NB4 (cell line): Measurements from ENCODE around the gene PAK1.

ENCODE experiments used
- DNase-seq: peaks from one replicate; pipeline ENCODE4 v3.0.0; 2010; ENCODE audit warnings: low read depth
- H3K4me3 ChIP-seq: one replicate; pipeline ENCODE4 v1.5.1; 2011; ENCODE audit warnings: mild to moderate bottlenecking, low read depth, low read length, moderate library complexity
- CTCF ChIP-seq: IDR thresholded peaks from one replicate; pipeline ENCODE4 v1.5.1; 2012; ENCODE audit warnings: low read depth, low read length
- MAX ChIP-seq: IDR thresholded peaks from 2 replicates; pipeline ENCODE4 v1.6.1; 2011; ENCODE audit warnings: low read depth, low read length
- MYC ChIP-seq: IDR thresholded peaks from 2 replicates; pipeline ENCODE4 v1.6.1; 2011; ENCODE audit warnings: low read depth, low read length
- POLR2A ChIP-seq: IDR thresholded peaks from 2 replicates; pipeline ENCODE4 v1.6.1; 2011; ENCODE audit warnings: mild to moderate bottlenecking; ENCODE audit not compliant: insufficient read length; ENCODE audit errors: extremely low read depth

The PAK1 gene

DNA sequence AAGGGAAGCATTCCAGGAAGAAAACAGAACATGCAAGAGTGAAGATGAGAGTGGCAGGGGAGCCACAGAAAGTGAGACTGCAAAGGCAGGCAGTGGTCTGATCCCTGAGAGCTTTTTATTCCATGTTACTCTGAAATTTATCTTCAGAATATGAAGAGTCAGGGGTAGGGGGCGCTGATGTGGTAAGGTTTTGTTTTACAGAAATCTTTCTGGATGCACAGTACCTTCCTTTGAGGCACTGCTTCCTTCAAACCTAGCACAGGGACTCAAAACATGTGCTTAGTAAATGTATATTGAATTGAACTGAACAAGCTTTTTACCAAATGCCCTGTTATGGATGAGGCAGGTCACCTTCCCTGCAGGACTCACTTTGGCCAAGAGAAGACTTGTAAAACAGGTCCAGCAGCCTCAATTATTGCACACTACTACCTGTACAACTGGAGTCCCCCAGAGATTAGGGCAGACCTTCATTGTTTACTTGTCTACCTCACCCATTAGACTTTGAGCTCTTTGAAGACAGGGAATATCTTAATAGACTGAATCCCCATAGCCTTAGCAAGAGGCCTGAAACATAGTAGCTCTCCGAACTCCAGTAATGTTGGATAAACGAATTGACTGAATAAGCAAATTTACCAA lies 2.2 kb downstream of the PAK1 start:
- DNase-seq, result peak; percentile 70
- TF ChIP-seq MAX (peak; percentile 23; the same call in 1 of the 2 replicates), CTCF (peak; percentile 54), MYC (no peak), POLR2A (no peak)
- H3K4me3 ChIP-seq, result no peak overlapping the region

- H3K4me3 ChIP-seq, result no peak overlapping the region
- no peak for DNase-seq
Measured at GRCh38 chr11:77470971-77471370, 2.9 kb downstream of the PAK1 start.

GRCh38 chr11:77470504-77470903 lies 3.4 kb downstream of the PAK1 start:
- H3K4me3 ChIP-seq, result no peak overlapping the region
- DNase-seq, result no peak
- TF ChIP-seq MYC (no peak), MAX (no peak), POLR2A (no peak), CTCF (no peak)

More at GRCh38 chr11:77470971-77471370, 2.9 kb downstream of the PAK1 start:
- TF ChIP-seq CTCF, result no peak
- TF ChIP-seq MYC, result no peak
- no peak for TF ChIP-seq MAX
- no peak for TF ChIP-seq POLR2A

GRCh38 chr11:77468527-77468926 lies 5.4 kb downstream of the PAK1 start:
- TF ChIP-seq CTCF (no peak), MYC (no peak), MAX (no peak), POLR2A (no peak)
- H3K4me3 ChIP-seq, result no peak overlapping the region
- DNase-seq, result no peak

DNA sequence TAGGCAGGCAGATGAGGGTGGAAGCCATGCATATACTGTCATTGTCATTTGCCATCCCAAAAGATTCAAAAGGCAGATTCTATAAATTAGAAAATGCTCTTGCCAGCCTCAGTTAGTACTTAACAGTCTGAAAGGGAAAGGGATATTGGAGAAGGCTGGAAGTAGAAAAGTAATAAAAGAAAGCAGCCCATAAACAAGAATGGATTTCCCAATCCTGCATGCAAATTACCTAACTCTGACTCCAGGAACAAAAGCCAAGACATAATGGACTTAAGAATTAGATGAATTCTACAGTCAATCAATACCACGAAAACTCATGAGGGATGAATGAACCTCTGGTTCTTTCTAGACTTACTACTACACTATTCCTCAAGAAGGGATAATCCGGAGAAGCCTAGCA lies 5.9 kb downstream of the PAK1 start:
- DNase-seq, result no peak
- TF ChIP-seq MYC, result no peak
- H3K4me3 ChIP-seq, result no peak overlapping the region

DNA sequence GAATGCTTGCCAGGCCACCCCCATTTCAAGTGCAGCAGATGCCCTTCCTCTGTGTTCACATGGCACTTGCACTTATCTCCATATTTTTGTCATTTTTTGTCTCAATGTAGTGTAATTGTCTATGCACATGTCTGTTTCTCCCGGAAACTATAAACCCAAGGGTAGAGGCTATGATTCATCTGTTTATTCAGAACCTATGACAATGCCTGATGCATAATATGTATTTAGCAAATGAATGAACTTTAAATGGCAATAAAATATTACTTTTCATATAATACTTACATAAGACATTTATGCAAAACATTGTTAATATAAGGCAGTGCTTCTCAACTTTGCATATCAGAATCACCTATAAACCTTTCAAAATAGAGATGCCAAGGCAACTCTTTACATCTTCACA lies 6.7 kb downstream of the PAK1 start:
- DNase-seq, result no peak
- H3K4me3 ChIP-seq, result no peak overlapping the region
- TF ChIP-seq MAX (no peak), MYC (no peak), CTCF (no peak), POLR2A (no peak)
